ENCODE data around the gene SCN3A.

DNA sequence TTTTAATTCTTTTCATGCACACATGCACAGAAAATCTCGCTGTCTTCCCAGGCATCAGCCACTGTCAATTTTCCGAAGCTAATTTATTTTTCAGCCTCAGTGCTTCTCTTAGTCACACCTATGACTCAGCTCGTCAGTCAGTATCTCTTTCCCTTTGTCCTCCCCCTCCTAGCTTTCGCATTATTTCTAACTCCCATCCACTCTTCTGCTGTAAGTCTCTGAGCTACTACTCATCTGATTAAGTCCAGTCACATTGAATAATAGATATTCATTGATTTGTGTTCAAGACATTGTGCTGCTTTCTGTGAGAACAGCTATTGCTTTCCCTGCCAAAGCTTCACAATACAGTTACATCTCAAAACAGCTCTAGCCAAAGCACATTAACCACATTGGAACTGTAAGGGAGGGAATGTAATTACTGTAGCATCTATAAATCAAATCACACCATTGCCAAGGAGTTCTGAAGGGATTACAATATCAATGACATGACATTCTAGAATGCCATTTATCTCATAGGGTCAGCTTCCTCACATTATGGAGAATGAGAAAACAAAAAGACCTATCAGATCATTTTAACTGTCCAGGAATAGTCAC, 89.4 kb downstream of the SCN3A start:
- TF ChIP-seq, protein P1, sequence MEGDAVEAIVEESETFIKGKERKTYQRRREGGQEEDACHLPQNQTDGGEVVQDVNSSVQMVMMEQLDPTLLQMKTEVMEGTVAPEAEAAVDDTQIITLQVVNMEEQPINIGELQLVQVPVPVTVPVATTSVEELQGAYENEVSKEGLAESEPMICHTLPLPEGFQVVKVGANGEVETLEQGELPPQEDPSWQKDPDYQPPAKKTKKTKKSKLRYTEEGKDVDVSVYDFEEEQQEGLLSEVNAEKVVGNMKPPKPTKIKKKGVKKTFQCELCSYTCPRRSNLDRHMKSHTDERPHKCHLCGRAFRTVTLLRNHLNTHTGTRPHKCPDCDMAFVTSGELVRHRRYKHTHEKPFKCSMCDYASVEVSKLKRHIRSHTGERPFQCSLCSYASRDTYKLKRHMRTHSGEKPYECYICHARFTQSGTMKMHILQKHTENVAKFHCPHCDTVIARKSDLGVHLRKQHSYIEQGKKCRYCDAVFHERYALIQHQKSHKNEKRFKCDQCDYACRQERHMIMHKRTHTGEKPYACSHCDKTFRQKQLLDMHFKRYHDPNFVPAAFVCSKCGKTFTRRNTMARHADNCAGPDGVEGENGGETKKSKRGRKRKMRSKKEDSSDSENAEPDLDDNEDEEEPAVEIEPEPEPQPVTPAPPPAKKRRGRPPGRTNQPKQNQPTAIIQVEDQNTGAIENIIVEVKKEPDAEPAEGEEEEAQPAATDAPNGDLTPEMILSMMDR (conservative IDR thresholded peaks at IDR 0.05; ENCODE audit: low read depth, low read length): no peak
- no peak for TF ChIP-seq EZH2 (IDR thresholded peaks at IDR 0.05; ENCODE audit: low read length, unreplicated experiment)
